ENCODE measurements around the gene LTBP1. TPM values are rescaled to one million over a fixed set of nuclear protein-coding genes. Genes with fewer than 3 reads are reported as not detected.

Gene LTBP1
- total RNA-seq, 4 donors from 2014 or later: 5.1 to 12.9 (median 10.7) TPM

- no peaks in the 10 kb centered on the region for H3K27me3 ChIP-seq
- H3K4me1 ChIP-seq: no peaks in the 10 kb centered on the region
- intact Hi-C loops (cut with DNase I): no loop called here
- no peak for DNase-seq
- H3K36me3 ChIP-seq: no peaks in the 10 kb centered on the region
- no peak overlapping the region for H3K27ac ChIP-seq
- H3K9me3 ChIP-seq: no peaks in the 10 kb centered on the region
- TF ChIP-seq POLR2A (IDR thresholded peaks at IDR 0.05): no peak
- TF ChIP-seq, protein P1, sequence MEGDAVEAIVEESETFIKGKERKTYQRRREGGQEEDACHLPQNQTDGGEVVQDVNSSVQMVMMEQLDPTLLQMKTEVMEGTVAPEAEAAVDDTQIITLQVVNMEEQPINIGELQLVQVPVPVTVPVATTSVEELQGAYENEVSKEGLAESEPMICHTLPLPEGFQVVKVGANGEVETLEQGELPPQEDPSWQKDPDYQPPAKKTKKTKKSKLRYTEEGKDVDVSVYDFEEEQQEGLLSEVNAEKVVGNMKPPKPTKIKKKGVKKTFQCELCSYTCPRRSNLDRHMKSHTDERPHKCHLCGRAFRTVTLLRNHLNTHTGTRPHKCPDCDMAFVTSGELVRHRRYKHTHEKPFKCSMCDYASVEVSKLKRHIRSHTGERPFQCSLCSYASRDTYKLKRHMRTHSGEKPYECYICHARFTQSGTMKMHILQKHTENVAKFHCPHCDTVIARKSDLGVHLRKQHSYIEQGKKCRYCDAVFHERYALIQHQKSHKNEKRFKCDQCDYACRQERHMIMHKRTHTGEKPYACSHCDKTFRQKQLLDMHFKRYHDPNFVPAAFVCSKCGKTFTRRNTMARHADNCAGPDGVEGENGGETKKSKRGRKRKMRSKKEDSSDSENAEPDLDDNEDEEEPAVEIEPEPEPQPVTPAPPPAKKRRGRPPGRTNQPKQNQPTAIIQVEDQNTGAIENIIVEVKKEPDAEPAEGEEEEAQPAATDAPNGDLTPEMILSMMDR (IDR thresholded peaks at IDR 0.05): no peak
- 69 to 72% methylated on average over 13 of the region's 13 CpGs for WGBS, 2 donors
- no peak overlapping the region for H3K4me3 ChIP-seq (replicated peaks in 1 of 3)
These were observed 188.2 kb downstream of the LTBP1 start for GRCh38 chr2:33134791-33135560.

- Histone ChIP-seq H3K36me3 (no peaks in the 10 kb centered on the region), H3K27me3 (no peaks in the 10 kb centered on the region), H3K27ac (no peak overlapping the region), H3K4me1 (no peaks in the 10 kb centered on the region), H3K4me3 (replicated peaks in 1 of 3) (no peak overlapping the region), H3K9me3 (no peaks in the 10 kb centered on the region)
- DNase-seq: no peak
- 63 to 74% methylated on average over 4 of the region's 4 CpGs for WGBS, 2 donors
- TF ChIP-seq POLR2A (IDR thresholded peaks at IDR 0.05): no peak
- TF ChIP-seq, protein P1 (IDR thresholded peaks at IDR 0.05): no peak
- intact Hi-C loops (cut with DNase I): no loop called here
These were observed 188.9 kb downstream of the LTBP1 start for GRCh38 chr2:33135645-33136044.

GRCh38 chr2:33136056-33136455 lies 189.3 kb downstream of the LTBP1 start:
- Histone ChIP-seq H3K27ac (no peak overlapping the region), H3K9me3 (no peaks in the 10 kb centered on the region), H3K36me3 (no peaks in the 10 kb centered on the region), H3K4me1 (no peaks in the 10 kb centered on the region), H3K4me3 (replicated peaks in 1 of 3) (no peak overlapping the region), H3K27me3 (no peaks in the 10 kb centered on the region)
- TF ChIP-seq, protein P1 (IDR thresholded peaks at IDR 0.05): no peak
- no peak for TF ChIP-seq POLR2A (IDR thresholded peaks at IDR 0.05)
- intact Hi-C loops (cut with DNase I): no loop called here
- DNase-seq: peak in 1 of 2 donors; percentile 5
- WGBS, 2 donors: 56 to 66% methylated on average over 4 of the region's 4 CpGs

- H3K36me3 ChIP-seq: no peaks in the 10 kb centered on the region
- H3K9me3 ChIP-seq: no peaks in the 10 kb centered on the region
- WGBS, 2 donors: 80 to 85% methylated on average over 1 of the region's 1 CpG
- DNase-seq: no peak
- intact Hi-C loops (cut with DNase I): no loop called here
- H3K4me1 ChIP-seq: no peaks in the 10 kb centered on the region
- no peak overlapping the region for H3K4me3 ChIP-seq (replicated peaks in 1 of 3)
- no peaks in the 10 kb centered on the region for H3K27me3 ChIP-seq
- H3K27ac ChIP-seq: no peak overlapping the region
- TF ChIP-seq, protein P1 (IDR thresholded peaks at IDR 0.05): no peak
- TF ChIP-seq POLR2A (IDR thresholded peaks at IDR 0.05): no peak
These were observed 189.8 kb downstream of the LTBP1 start for GRCh38 chr2:33136566-33136965.

GRCh38 chr2:33137331-33137730 lies 190.6 kb downstream of the LTBP1 start:
- WGBS, 2 donors: 40 to 46% methylated on average over 1 of the region's 1 CpG
- TF ChIP-seq POLR2A (IDR thresholded peaks at IDR 0.05): no peak
- TF ChIP-seq, protein P1 (IDR thresholded peaks at IDR 0.05): no peak
- intact Hi-C loops (cut with DNase I): no loop called here
- Histone ChIP-seq H3K4me3 (replicated peaks in 1 of 3) (no peak overlapping the region), H3K27me3 (no peaks in the 10 kb centered on the region), H3K36me3 (no peaks in the 10 kb centered on the region), H3K9me3 (no peaks in the 10 kb centered on the region), H3K27ac (no peak overlapping the region), H3K4me1 (no peaks in the 10 kb centered on the region)
- no peak for DNase-seq
